ENCODE results near the gene MIA.

- TF ChIP-seq CTCF (IDR thresholded peaks at IDR 0.05; ENCODE audit: low read length) (no peak), EZH2phosphoT487 (IDR thresholded peaks at IDR 0.05; ENCODE audit: low read length) (no peak), EZH2 (optimal IDR thresholded peaks at IDR 0.05; ENCODE audit: low read depth, low read length) (no peak)
Measured at GRCh38 chr19:40800339-40800996, 25.1 kb downstream of the MIA start.

All from MM.1S (cell line).